Transverse colon (tissue), 4 donors: ENCODE measurements around the gene TBC1D2B. TPM values are rescaled to one million over a fixed set of nuclear protein-coding genes. Genes with fewer than 3 reads are reported as not detected.

Experiments
- DNase-seq: peaks from one replicate; pipeline ENCODE4 v3.0.0-alpha.2; 2019
- H3K27ac ChIP-seq, 4 donors: fragments of 200-600 bp; sonication (generic); 2 replicates each; pipeline ENCODE4 v1.5.1; 2016 to 2018; ENCODE audit warnings: inconsistent platforms in 4 of 4
- H3K27me3 ChIP-seq: fragments of 200-600 bp; sonication (generic); 2 replicates; pipeline ENCODE4 v1.5.1; 2017; ENCODE audit warnings: inconsistent platforms
- H3K36me3 ChIP-seq, 4 donors: fragments of 200-600 bp; sonication (generic); 2 replicates each; pipeline ENCODE4 v1.5.1; 2017 to 2019; ENCODE audit warnings: inconsistent platforms in 4 of 4
- H3K4me1 ChIP-seq, 4 donors: fragments of 200-600 bp; sonication (generic); 2 replicates each; pipeline ENCODE4 v1.5.1; 2017 to 2020; ENCODE audit warnings: inconsistent platforms in 4 of 4
- H3K4me3 ChIP-seq, 4 donors: fragments of 200-600 bp; sonication (generic); 1 replicate in 1 of 4; 2 replicates in 3 of 4; pipeline versions ENCODE4 v1.5.1 to v1.6.1; 2017 to 2019; ENCODE audit warnings: inconsistent platforms in 4 of 4
- H3K9me3 ChIP-seq, 2 donors: fragments of 200-600 bp; sonication (generic); 2 replicates each; pipeline ENCODE4 v1.5.1; 2017 to 2019; ENCODE audit warnings: inconsistent platforms in 2 of 2
- EP300 ChIP-seq: sonication (generic); formaldehyde crosslinking; IDR thresholded peaks from one replicate; pipeline ENCODE4 v1.6.1; 2017; ENCODE audit warnings: antibody characterized with exemption, low read depth
- POLR2A ChIP-seq: fragments of 450-650 bp; IDR thresholded peaks from one replicate; pipeline ENCODE4 v1.6.1; 2016; ENCODE audit warnings: antibody characterized with exemption, mild to moderate bottlenecking, moderate library complexity
- POLR2AphosphoS5 ChIP-seq, 3 donors: sonication (generic); formaldehyde crosslinking; IDR thresholded peaks; one replicate each; pipeline ENCODE4 v1.6.1; 2016; ENCODE audit warnings: antibody characterized with exemption in 3 of 3
- WGBS, 2 donors: methylation state at CpG; one replicate each; pipeline ENCODE4 v1.1.5; 2018; ENCODE audit warnings: low coverage in 1 of 2; 5-methylcytosine and 5-hydroxymethylcytosine counted together
- in situ Hi-C, 4 donors: fragments of 200-750 bp; cut with MboI; loops; one replicate each; pipeline versions ENCODE4 v1.15.0 to v1.15.1; 2017; ENCODE audit warnings: low sequenced_read_pairs in 3 of 4, low pct_ligation_motif_present in 1 of 4, low pct_unique_long_range_greater_than_20kb in 1 of 4
- intact Hi-C: fragments of 100-400 bp; cut with DNase I; formaldehyde crosslinking; loops from one replicate; pipeline ENCODE4 v1.15.1; 2023; ENCODE audit warnings: low total_unique reads
- total RNA-seq, 4 donors: library from RNA; depleted of rRNA; stranded (reverse); fragments of >200 nt; gene quantifications; one replicate each; pipeline ENCODE4 v1.1.0, GENCODE V29; 2016
- TF ChIP-seq, protein P1 (sequence below), 5 experiments: fragments of 200-600 bp in 3 of 5; fragments of 450-650 bp in 2 of 5; sonication (generic) in 3 of 5; IDR thresholded peaks; 1 replicate in 2 of 5; 2 replicates in 3 of 5; pipeline ENCODE4 v1.5.1; 2016 to 2017; ENCODE audit warnings: antibody characterized with exemption in 5 of 5, inconsistent platforms in 3 of 5, mild to moderate bottlenecking in 2 of 5, moderate library complexity in 1 of 5

Gene TBC1D2B
- total RNA-seq, 4 donors from 2014 or later = 40.4 to 62.6 (median 53.8) TPM

DNA sequence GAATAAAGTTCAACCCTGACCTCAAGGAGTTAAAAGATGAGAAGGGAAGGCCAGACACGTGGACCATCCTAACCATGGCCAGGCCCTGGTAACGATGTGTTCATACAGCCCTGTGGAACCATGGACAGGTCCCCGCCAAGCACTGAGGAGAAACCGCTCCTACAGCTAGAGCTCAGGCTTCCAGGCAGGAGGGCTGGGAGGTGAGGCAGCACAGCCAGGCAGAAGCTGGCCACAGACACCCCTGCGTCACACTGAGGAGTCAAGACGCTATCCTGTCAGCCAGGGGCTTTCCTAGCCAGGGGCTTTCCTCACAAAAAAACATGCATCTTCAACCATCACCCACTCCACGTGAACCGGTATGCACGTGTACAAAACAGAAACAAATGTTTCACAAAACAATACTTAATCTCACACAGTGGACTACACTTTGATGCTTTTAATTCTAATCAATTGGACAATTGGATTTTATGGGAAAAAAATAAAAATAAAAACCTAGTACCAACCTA is 73.2 kb downstream of the TBC1D2B start:
- TF ChIP-seq EP300 = no peak
- TF ChIP-seq POLR2A = no peak
- TF ChIP-seq, protein P1, sequence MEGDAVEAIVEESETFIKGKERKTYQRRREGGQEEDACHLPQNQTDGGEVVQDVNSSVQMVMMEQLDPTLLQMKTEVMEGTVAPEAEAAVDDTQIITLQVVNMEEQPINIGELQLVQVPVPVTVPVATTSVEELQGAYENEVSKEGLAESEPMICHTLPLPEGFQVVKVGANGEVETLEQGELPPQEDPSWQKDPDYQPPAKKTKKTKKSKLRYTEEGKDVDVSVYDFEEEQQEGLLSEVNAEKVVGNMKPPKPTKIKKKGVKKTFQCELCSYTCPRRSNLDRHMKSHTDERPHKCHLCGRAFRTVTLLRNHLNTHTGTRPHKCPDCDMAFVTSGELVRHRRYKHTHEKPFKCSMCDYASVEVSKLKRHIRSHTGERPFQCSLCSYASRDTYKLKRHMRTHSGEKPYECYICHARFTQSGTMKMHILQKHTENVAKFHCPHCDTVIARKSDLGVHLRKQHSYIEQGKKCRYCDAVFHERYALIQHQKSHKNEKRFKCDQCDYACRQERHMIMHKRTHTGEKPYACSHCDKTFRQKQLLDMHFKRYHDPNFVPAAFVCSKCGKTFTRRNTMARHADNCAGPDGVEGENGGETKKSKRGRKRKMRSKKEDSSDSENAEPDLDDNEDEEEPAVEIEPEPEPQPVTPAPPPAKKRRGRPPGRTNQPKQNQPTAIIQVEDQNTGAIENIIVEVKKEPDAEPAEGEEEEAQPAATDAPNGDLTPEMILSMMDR (IDR thresholded peaks at IDR 0.05) = no peak
- Histone ChIP-seq H3K4me3 (no peak overlapping the region), H3K27me3 (no peaks in the 10 kb centered on the region), H3K27ac (peak overlapping the region; percentile 43 to 72 (median 58)), H3K4me1 (peaks cover 26 to 51% (median 41%) of the 10 kb centered on the region in 4 donors), H3K9me3 (no peaks in the 10 kb centered on the region), H3K36me3 (peaks cover 0 to 24% (median 8%) of the 10 kb centered on the region in 4 donors)
- DNase-seq = no peak
- intact Hi-C loops = loop anchor here (5.0 kb wide), 1 partner anchor 103 kb away; no protein-coding TSS in a partner anchor
- in situ Hi-C loops = loop anchor here in 2 of 4 donors (10.0 kb wide), 2 partner anchors 91 to 101 kb away; partner anchors contain the start of gene SH2D7 (in 1 of the 2)
- 51 to 75% methylated on average over 5 to 8 of the region's 9 CpGs for WGBS, 2 donors

DNA sequence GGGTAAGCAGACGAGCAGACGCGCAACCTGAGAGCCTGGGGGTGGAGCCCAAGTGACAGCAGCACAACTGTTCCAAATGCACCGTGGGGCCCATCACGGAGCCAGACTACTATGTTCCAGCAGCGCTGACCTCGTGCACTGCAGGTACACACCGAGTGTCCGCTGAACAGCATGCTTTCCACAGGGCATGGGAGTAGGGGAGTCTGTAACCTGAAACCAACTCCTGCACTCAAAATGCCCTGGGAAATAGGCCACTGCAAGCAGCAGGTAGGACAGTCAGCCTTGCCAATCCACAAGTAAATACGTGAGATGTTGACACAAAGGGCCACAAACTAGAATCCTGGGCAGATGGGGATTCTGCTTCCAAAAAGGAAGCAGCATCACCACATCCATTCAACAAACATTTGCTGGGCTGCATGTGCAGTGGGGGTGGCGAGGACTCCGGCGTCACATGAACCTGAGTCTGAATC is 73.9 kb downstream of the TBC1D2B start:
- Histone ChIP-seq H3K4me3 (no peak overlapping the region), H3K27me3 (no peaks in the 10 kb centered on the region), H3K9me3 (no peaks in the 10 kb centered on the region), H3K36me3 (peaks cover 0 to 18% (median 7%) of the 10 kb centered on the region in 4 donors), H3K4me1 (peaks cover 26 to 49% (median 40%) of the 10 kb centered on the region in 4 donors), H3K27ac (peak overlapping the region in 3 of 4 donors; percentile 43 to 72 (median 57))
- in situ Hi-C loops = loop anchor here in 2 of 4 donors (10.0 kb wide), 2 partner anchors 91 to 101 kb away; partner anchors contain the start of gene SH2D7 (in 1 of the 2)
- intact Hi-C loops = loop anchor here (5.0 kb wide), 1 partner anchor 104 kb away; no protein-coding TSS in a partner anchor
- TF ChIP-seq EP300 = no peak
- TF ChIP-seq, protein P1 (IDR thresholded peaks at IDR 0.05) = no peak
- no peak for TF ChIP-seq POLR2A
- TF ChIP-seq POLR2AphosphoS5 (IDR thresholded peaks at IDR 0.05) = no peak
- no peak for DNase-seq
- WGBS, 2 donors = 83% methylated on average over 10 of the region's 13 CpGs; no CpG with 5 or more reads in 1 of the 2 donors

DNA sequence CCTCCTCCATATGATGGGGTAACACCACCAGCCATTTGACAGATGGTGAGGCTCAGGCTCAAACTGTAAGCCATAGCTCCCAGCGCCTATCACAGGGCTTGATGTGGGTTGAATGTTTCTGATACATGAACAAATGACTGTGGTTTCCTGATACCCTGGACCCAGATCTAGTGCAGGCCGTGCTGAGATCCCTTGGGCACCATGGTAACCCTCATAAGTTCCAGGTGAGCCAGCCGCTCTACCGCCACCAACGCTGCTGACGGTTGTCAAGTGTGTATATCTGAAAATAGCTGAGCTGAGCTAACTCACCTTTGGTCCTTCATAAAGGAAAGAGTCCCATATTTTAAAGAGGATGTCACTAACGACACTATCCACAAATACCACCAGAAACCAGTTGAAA is 74.5 kb downstream of the TBC1D2B start:
- Histone ChIP-seq H3K4me1 (peaks cover 23 to 43% (median 34%) of the 10 kb centered on the region in 4 donors), H3K4me3 (no peak overlapping the region), H3K9me3 (no peaks in the 10 kb centered on the region), H3K27ac (no peak overlapping the region), H3K36me3 (peaks cover 0 to 23% (median 5%) of the 10 kb centered on the region in 4 donors), H3K27me3 (no peaks in the 10 kb centered on the region)
- in situ Hi-C loops = loop anchor here in 2 of 4 donors (10.0 kb wide), 2 partner anchors 92 to 102 kb away; partner anchors contain the start of gene SH2D7 (in 1 of the 2)
- no peak for DNase-seq
- intact Hi-C loops = loop anchor here (5.0 kb wide), 1 partner anchor 104 kb away; no protein-coding TSS in a partner anchor
- 89 to 100% methylated on average over 1 to 7 of the region's 7 CpGs for WGBS, 2 donors
- TF ChIP-seq EP300 (no peak), POLR2AphosphoS5 (IDR thresholded peaks at IDR 0.05) (no peak), POLR2A (no peak)
- TF ChIP-seq, protein P1 (IDR thresholded peaks at IDR 0.05) = no peak

DNA sequence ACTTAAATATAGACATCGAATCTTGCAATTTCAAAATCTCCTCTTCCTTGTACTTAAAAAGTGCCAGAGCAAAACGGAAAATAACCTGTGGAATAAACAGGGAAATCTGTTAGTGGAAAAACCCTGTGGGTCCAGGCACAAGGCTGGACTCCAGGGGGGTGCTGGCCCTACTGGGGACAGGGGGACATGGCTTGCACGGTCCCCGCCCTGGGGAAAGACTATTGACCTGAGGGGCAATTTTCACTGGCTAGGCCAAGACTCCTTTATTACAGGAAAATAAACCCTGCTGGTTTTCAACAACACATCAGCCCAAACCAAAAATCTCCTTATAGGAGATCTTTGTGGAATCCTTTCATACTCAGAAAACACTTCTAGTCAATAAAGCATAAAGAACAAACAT is 75.9 kb downstream of the TBC1D2B start:
- Histone ChIP-seq H3K27me3 (no peaks in the 10 kb centered on the region), H3K27ac (no peak overlapping the region), H3K4me1 (peaks cover 10 to 30% (median 21%) of the 10 kb centered on the region in 4 donors), H3K4me3 (no peak overlapping the region), H3K36me3 (peaks cover 0 to 24% (median 5%) of the 10 kb centered on the region in 4 donors), H3K9me3 (no peaks in the 10 kb centered on the region)
- DNase-seq = no peak
- WGBS, 2 donors = 99 to 100% methylated on average over 1 to 4 of the region's 4 CpGs
- no peak for TF ChIP-seq POLR2A
- no peak for TF ChIP-seq EP300
- TF ChIP-seq, protein P1 (IDR thresholded peaks at IDR 0.05) = no peak
- no peak for TF ChIP-seq POLR2AphosphoS5 (IDR thresholded peaks at IDR 0.05)
- intact Hi-C loops (loop anchor here (5.0 kb wide), 1 partner anchor 106 kb away; no protein-coding TSS in a partner anchor), in situ Hi-C loops (loop anchor here in 2 of 4 donors (10.0 kb wide), 2 partner anchors 93 to 103 kb away; partner anchors contain the start of gene SH2D7 (in 1 of the 2))
